Right lobe of liver (tissue), 4 donors: ENCODE data around the gene GRAMD2A.

Source experiments
- CTCF ChIP-seq, 4 donors: fragments of 200-600 bp in 3 of 4; fragments of 450-650 bp in 1 of 4; IDR thresholded peaks; one replicate each; pipeline versions ENCODE4 v1.5.1 to v1.8.0; 2016 to 2022; ENCODE audit warnings: antibody characterized with exemption in 4 of 4, mild to moderate bottlenecking in 2 of 4
- POLR2A ChIP-seq: fragments of 450-650 bp; IDR thresholded peaks from one replicate; pipeline ENCODE4 v1.6.1; 2017; ENCODE audit warnings: antibody characterized with exemption, mild to moderate bottlenecking
- donor health status: DM: no; HTN: no; CAD: no.
- donor health status: DM: no; HTN: no; CAD: no.
- donor health status: DM: no; HTN: yes; CAD: no.

GRCh38 chr15:72192416-72192815 lies 5.2 kb downstream of the GRAMD2A start:
- TF ChIP-seq CTCF (IDR thresholded peaks at IDR 0.05) (no peak), POLR2A (no peak)
